HPDE6-E6E7 (cell line): ENCODE results near the gene TRABD.
A peak's percentile ranks its signal among the peaks of the same experiment; 100 is the strongest.
"Not testable (repeated sequence)": the region's sequence is repeated elsewhere in the genome, so short reads cannot be mapped to it uniquely, and the experiment has no call there.

ENCODE experiments used
- DNase-seq: peaks from one replicate; pipeline ENCODE4 v3.0.0; 2011; ENCODE audit warnings: missing footprints; ENCODE audit errors: extremely low spot score

The TRABD gene

GRCh38 chr22:50151571-50152537 is 33.9 kb upstream of the TRABD start:
- no peak for DNase-seq

GRCh38 chr22:50153056-50153755 is 32.5 kb upstream of the TRABD start:
- DNase-seq: no peak

GRCh38 chr22:50153756-50154140 is 32.0 kb upstream of the TRABD start:
- no peak for DNase-seq

GRCh38 chr22:50157709-50158375 is 27.9 kb upstream of the TRABD start:
- DNase-seq: peak; percentile 49

GRCh38 chr22:50160947-50161346 is 24.8 kb upstream of the TRABD start:
- no peak for DNase-seq

GRCh38 chr22:50161508-50162390 is 24.0 kb upstream of the TRABD start:
- no peak for DNase-seq

GRCh38 chr22:50162391-50162956 is 23.2 kb upstream of the TRABD start:
- no peak for DNase-seq

GRCh38 chr22:50165436-50166123 is 20.1 kb upstream of the TRABD start:
- no peak for DNase-seq

- no peak for DNase-seq
Observed at GRCh38 chr22:50167689-50168489, 17.8 kb upstream of the TRABD start.

- not testable (repeated sequence) for DNase-seq
Observed at GRCh38 chr22:50168490-50169180, 17.1 kb upstream of the TRABD start.

- DNase-seq: no peak
Observed at GRCh38 chr22:50169181-50169759, 16.4 kb upstream of the TRABD start.

- no peak for DNase-seq
Observed at GRCh38 chr22:50169774-50170341, 15.9 kb upstream of the TRABD start.

- no peak for DNase-seq
Observed at GRCh38 chr22:50170453-50171318, 15.0 kb upstream of the TRABD start, which contains the start of gene PANX2. Gene PANX2 (plus strand): TSS chr22:50170731. CDS start chr22:50170731, 0 bp downstream.

- no peak for DNase-seq
Observed at GRCh38 chr22:50171319-50171964, 14.3 kb upstream of the TRABD start.

- DNase-seq: no peak
Observed at GRCh38 chr22:50171965-50172421, 13.7 kb upstream of the TRABD start.

- DNase-seq: no peak
Observed at GRCh38 chr22:50173311-50173982, 12.3 kb upstream of the TRABD start.
